ENCODE results near the gene DDX51. TPM values are rescaled to one million over a fixed set of nuclear protein-coding genes. Genes with fewer than 3 reads are reported as not detected.
"Not testable (repeated sequence)": the region's sequence is repeated elsewhere in the genome, so short reads cannot be mapped to it uniquely, and the experiment has no call there.

DDX51 gene
- total RNA-seq, 1 donor from 2014 or later: 48.8 TPM

- Mint-ChIP-seq H3K4me3 (no peak overlapping the region), H3K36me3 (ENCODE audit: low read depth) (no peaks in the 10 kb centered on the region), H3K9me3 (no peaks in the 10 kb centered on the region), H3K4me1 (ENCODE audit: low read depth) (no peaks in the 10 kb centered on the region), H3K27ac (no peak overlapping the region), H3K27me3 (ENCODE audit: insufficient read depth) (no peaks in the 10 kb centered on the region)
- intact Hi-C loops (cut with micrococcal nuclease): no loop called here
- no peak for DNase-seq (ENCODE audit: low spot score)
Measured at GRCh38 chr12:132152411-132152821, 8.3 kb upstream of the DDX51 start.

GRCh38 chr12:132151766-132152410, 7.8 kb upstream of the DDX51 start:
- intact Hi-C loops (cut with micrococcal nuclease): no loop called here
- no peaks in the 10 kb centered on the region for H3K36me3 Mint-ChIP-seq (ENCODE audit: low read depth)
- DNase-seq (ENCODE audit: low spot score): no peak
- H3K27ac Mint-ChIP-seq: no peak overlapping the region
- H3K9me3 Mint-ChIP-seq: no peaks in the 10 kb centered on the region
- no peak overlapping the region for H3K4me3 Mint-ChIP-seq
- no peaks in the 10 kb centered on the region for H3K4me1 Mint-ChIP-seq (ENCODE audit: low read depth)
- no peaks in the 10 kb centered on the region for H3K27me3 Mint-ChIP-seq (ENCODE audit: insufficient read depth)

- no peak for DNase-seq (ENCODE audit: low spot score)
- H3K4me1 Mint-ChIP-seq (ENCODE audit: low read depth): peaks cover 2% of the 10 kb centered on the region
- H3K4me3 Mint-ChIP-seq: no peak overlapping the region
- no peaks in the 10 kb centered on the region for H3K9me3 Mint-ChIP-seq
- H3K36me3 Mint-ChIP-seq (ENCODE audit: low read depth): peaks cover 5% of the 10 kb centered on the region
- H3K27ac Mint-ChIP-seq: no peak overlapping the region
- H3K27me3 Mint-ChIP-seq (ENCODE audit: insufficient read depth): no peaks in the 10 kb centered on the region
- intact Hi-C loops (cut with micrococcal nuclease): no loop called here
Measured at GRCh38 chr12:132151145-132151765, 7.1 kb upstream of the DDX51 start.

GRCh38 chr12:132150780-132151144, 6.6 kb upstream of the DDX51 start:
- H3K4me1 Mint-ChIP-seq (ENCODE audit: low read depth): peaks cover 7% of the 10 kb centered on the region
- DNase-seq (ENCODE audit: low spot score): no peak
- no peaks in the 10 kb centered on the region for H3K9me3 Mint-ChIP-seq
- H3K4me3 Mint-ChIP-seq: no peak overlapping the region
- peaks cover 8% of the 10 kb centered on the region for H3K36me3 Mint-ChIP-seq (ENCODE audit: low read depth)
- intact Hi-C loops (cut with micrococcal nuclease): no loop called here
- H3K27me3 Mint-ChIP-seq (ENCODE audit: insufficient read depth): no peaks in the 10 kb centered on the region
- H3K27ac Mint-ChIP-seq: no peak overlapping the region

GRCh38 chr12:132149526-132149925, 5.4 kb upstream of the DDX51 start:
- H3K9me3 Mint-ChIP-seq; H3K27me3 Mint-ChIP-seq (ENCODE audit: insufficient read depth); H3K27ac Mint-ChIP-seq; H3K4me3 Mint-ChIP-seq; DNase-seq (ENCODE audit: low spot score): not testable (repeated sequence)
- intact Hi-C loops (cut with micrococcal nuclease): loop anchor here (10.0 kb wide), 1 partner anchor 535 kb away; the partner anchor contains the start of genes POLE and PXMP2
- Mint-ChIP-seq H3K36me3 (ENCODE audit: low read depth) (peaks cover 14% of the 10 kb centered on the region), H3K4me1 (ENCODE audit: low read depth) (peaks cover 12% of the 10 kb centered on the region)

- DNase-seq (ENCODE audit: low spot score): no peak
- Mint-ChIP-seq H3K4me3 (no peak overlapping the region), H3K9me3 (no peaks in the 10 kb centered on the region), H3K36me3 (ENCODE audit: low read depth) (peaks cover 14% of the 10 kb centered on the region), H3K27ac (no peak overlapping the region), H3K4me1 (ENCODE audit: low read depth) (peaks cover 12% of the 10 kb centered on the region), H3K27me3 (ENCODE audit: insufficient read depth) (peaks cover 2% of the 10 kb centered on the region)
- intact Hi-C loops (cut with micrococcal nuclease): loop anchor here (10.0 kb wide), 1 partner anchor 536 kb away; the partner anchor contains the start of genes POLE and PXMP2
Measured at GRCh38 chr12:132148368-132149045, 4.4 kb upstream of the DDX51 start.

GRCh38 chr12:132147423-132148367, 3.6 kb upstream of the DDX51 start:
- Mint-ChIP-seq H3K9me3 (no peaks in the 10 kb centered on the region), H3K4me3 (no peak overlapping the region), H3K27me3 (ENCODE audit: insufficient read depth) (peaks cover 2% of the 10 kb centered on the region), H3K4me1 (ENCODE audit: low read depth) (peaks cover 12% of the 10 kb centered on the region), H3K27ac (no peak overlapping the region), H3K36me3 (ENCODE audit: low read depth) (peaks cover 16% of the 10 kb centered on the region)
- no peak for DNase-seq (ENCODE audit: low spot score)
- intact Hi-C loops (cut with micrococcal nuclease): loop anchor here (10.0 kb wide), 1 partner anchor 537 kb away; the partner anchor contains the start of genes POLE and PXMP2

GRCh38 chr12:132146772-132147422, 2.8 kb upstream of the DDX51 start:
- Mint-ChIP-seq H3K27ac (no peak overlapping the region), H3K36me3 (ENCODE audit: low read depth) (peaks cover 18% of the 10 kb centered on the region), H3K4me1 (ENCODE audit: low read depth) (peaks cover 12% of the 10 kb centered on the region), H3K4me3 (peak overlapping the region; percentile 90), H3K27me3 (ENCODE audit: insufficient read depth) (peaks cover 2% of the 10 kb centered on the region), H3K9me3 (no peaks in the 10 kb centered on the region)
- DNase-seq (ENCODE audit: low spot score): no peak
- intact Hi-C loops (cut with micrococcal nuclease): loop anchor here (10.0 kb wide), 1 partner anchor 538 kb away; the partner anchor contains the start of genes POLE and PXMP2

GRCh38 chr12:132146098-132146497, 2.0 kb upstream of the DDX51 start:
- peak overlapping the region; percentile 27 for H3K27ac Mint-ChIP-seq
- intact Hi-C loops (cut with micrococcal nuclease): loop anchor here (10.0 kb wide), 1 partner anchor 539 kb away; the partner anchor contains the start of genes POLE and PXMP2
- H3K4me1 Mint-ChIP-seq (ENCODE audit: low read depth): peaks cover 12% of the 10 kb centered on the region
- no peaks in the 10 kb centered on the region for H3K9me3 Mint-ChIP-seq
- peak overlapping the region; percentile 90 for H3K4me3 Mint-ChIP-seq
- peaks cover 18% of the 10 kb centered on the region for H3K36me3 Mint-ChIP-seq (ENCODE audit: low read depth)
- peaks cover 2% of the 10 kb centered on the region for H3K27me3 Mint-ChIP-seq (ENCODE audit: insufficient read depth)
- no peak for DNase-seq (ENCODE audit: low spot score)

- Mint-ChIP-seq H3K27me3 (ENCODE audit: insufficient read depth) (peaks cover 2% of the 10 kb centered on the region), H3K36me3 (ENCODE audit: low read depth) (peaks cover 18% of the 10 kb centered on the region), H3K27ac (peak overlapping the region; percentile 74), H3K4me3 (peak overlapping the region; percentile 90), H3K9me3 (no peaks in the 10 kb centered on the region), H3K4me1 (ENCODE audit: low read depth) (peaks cover 12% of the 10 kb centered on the region)
- intact Hi-C loops (cut with micrococcal nuclease): loop anchor here (2.0 to 10.0 kb wide), 2 partner anchors 539 to 741 kb away; partner anchors contain the start of genes CHFR, POLE and PXMP2
- no peak for DNase-seq (ENCODE audit: low spot score)
Measured at GRCh38 chr12:132145334-132145733, 1.2 kb upstream of the DDX51 start.

- Mint-ChIP-seq H3K36me3 (ENCODE audit: low read depth) (peaks cover 21% of the 10 kb centered on the region), H3K4me1 (ENCODE audit: low read depth) (peaks cover 12% of the 10 kb centered on the region), H3K4me3 (peak overlapping the region; percentile 90), H3K27ac (peak overlapping the region; percentile 74), H3K27me3 (ENCODE audit: insufficient read depth) (peaks cover 2% of the 10 kb centered on the region), H3K9me3 (no peaks in the 10 kb centered on the region)
- DNase-seq (ENCODE audit: low spot score): no peak
- intact Hi-C loops (cut with micrococcal nuclease): loop anchor here (1.0 to 10.0 kb wide), 6 partner anchors 41 to 742 kb away; partner anchors contain the start of genes CHFR, FBRSL1, POLE and PXMP2
Measured at GRCh38 chr12:132144810-132145168, 670 bp upstream of the DDX51 start.

All from activated T-helper 1 cell treated with anti-CD3 and anti-CD28 coated beads, Interleukin-12 subunit alpha, Interleukin-12 subunit beta, Interleukin-2, Interleukin-4 antibody, amounts not matched to agents 30 ng/mL and 10 ng/mL and 1 ng/mL, durations not matched to agents 14 hours and 24 hours and 36 hours (primary cell).